Neural cell (in vitro differentiated cells): ENCODE data around the gene CEP72. TPM values are rescaled to one million over a fixed set of nuclear protein-coding genes. Genes with fewer than 3 reads are reported as not detected.
A peak's percentile ranks its signal among the peaks of the same experiment; 100 is the strongest.

Experiments used
- H2AFZ ChIP-seq: fragments of 200-600, 300-800 bp; sonication (generic), shearing (Covaris generic); 2 replicates; pipeline ENCODE4 v1.6.0; 2014; ENCODE audit warnings: low read depth, mild to moderate bottlenecking, antibody characterized with exemption, low read length, moderate library complexity
- H3F3A ChIP-seq: fragments of 200-600 bp; shearing (Covaris generic); 2 replicates; pipeline ENCODE4 v1.6.1; 2016; ENCODE audit warnings: mild to moderate bottlenecking, moderate library complexity, mixed read lengths, antibody characterized with exemption, low read length; ENCODE audit not compliant: insufficient read depth, poor library complexity, severe bottlenecking
- H3K27ac ChIP-seq: fragments of 200-600, 300-800 bp; sonication (generic), shearing (Covaris generic); 2 replicates; pipeline ENCODE4 v1.5.1; 2014; ENCODE audit warnings: mild to moderate bottlenecking, low read length, moderate library complexity
- H3K27me3 ChIP-seq: fragments of 300-800, 200-600 bp; sonication (generic), shearing (Covaris generic); 2 replicates; pipeline ENCODE4 v1.6.0; 2014; ENCODE audit warnings: mild to moderate bottlenecking, low read depth, low read length, moderate library complexity; ENCODE audit not compliant: insufficient read depth
- H3K36me3 ChIP-seq: fragments of 300-800, 200-600 bp; sonication (generic), shearing (Covaris generic); 2 replicates; pipeline ENCODE4 v1.5.1; 2014; ENCODE audit warnings: mild to moderate bottlenecking, antibody characterized with exemption, low read length, moderate library complexity; ENCODE audit not compliant: insufficient read depth
- H3K4me2 ChIP-seq: fragments of 300-800, 200-600 bp; sonication (generic), shearing (Covaris generic); 2 replicates; pipeline ENCODE4 v1.6.0; 2014; ENCODE audit warnings: mild to moderate bottlenecking, low read length
- H3K4me3 ChIP-seq: fragments of 300-800, 200-600 bp; sonication (generic), shearing (Covaris generic); 2 replicates; pipeline ENCODE4 v1.5.1; 2014; ENCODE audit warnings: mild to moderate bottlenecking, low read length, moderate library complexity
- H3K79me2 ChIP-seq: fragments of 200-600 bp; shearing (Covaris generic); replicated peaks from 2 replicates; pipeline ENCODE4 v1.6.0; 2014; ENCODE audit warnings: mild to moderate bottlenecking, low read length, moderate library complexity; ENCODE audit not compliant: insufficient read depth
- H3K9ac ChIP-seq: fragments of 300-800, 200-600 bp; sonication (generic), shearing (Covaris generic); 2 replicates; pipeline ENCODE4 v1.6.1; 2016; ENCODE audit warnings: mild to moderate bottlenecking, low read length, mixed read lengths
- H3K9me2 ChIP-seq: fragments of 200-600 bp; shearing (Covaris generic); 2 replicates; pipeline ENCODE4 v1.6.1; 2016; ENCODE audit warnings: mild to moderate bottlenecking, low read length, mixed read lengths; ENCODE audit not compliant: insufficient read depth
- H3K9me3 ChIP-seq: fragments of 200-600, 300-800 bp; sonication (generic), shearing (Covaris generic); 2 replicates; pipeline ENCODE4 v1.6.1; 2016; ENCODE audit warnings: mild to moderate bottlenecking, mixed run types, low read length, moderate library complexity, mixed read lengths
- H4K20me1 ChIP-seq: fragments of 200-600 bp; shearing (Covaris generic); 2 replicates; pipeline ENCODE4 v1.6.1; 2016; ENCODE audit warnings: mild to moderate bottlenecking, mixed run types; ENCODE audit not compliant: insufficient read depth
- EP300 ChIP-seq: fragments of 450-650 bp; conservative IDR thresholded peaks from 2 replicates; pipeline ENCODE4 v1.6.1; 2014; ENCODE audit warnings: antibody characterized with exemption, mild to moderate bottlenecking, moderate library complexity; ENCODE audit not compliant: poor library complexity, severe bottlenecking
- EZH2 ChIP-seq: fragments of 200-600, 300-800 bp; shearing (Covaris generic), sonication (generic); IDR thresholded peaks from 2 replicates; pipeline ENCODE4 v1.6.1; 2014; ENCODE audit warnings: antibody characterized with exemption, low read length, borderline replicate concordance, mild to moderate bottlenecking; ENCODE audit not compliant: insufficient read depth, poor library complexity, severe bottlenecking
- MXI1 ChIP-seq: fragments of 450-650 bp; conservative IDR thresholded peaks from 2 replicates; pipeline ENCODE4 v1.6.1; 2014; ENCODE audit warnings: antibody characterized with exemption, mild to moderate bottlenecking; ENCODE audit not compliant: poor library complexity, severe bottlenecking
- POLR2AphosphoS5 ChIP-seq: IDR thresholded peaks from 2 replicates; pipeline ENCODE4 v1.6.1; 2012
- RAD21 ChIP-seq: fragments of 450-650 bp; conservative IDR thresholded peaks from 2 replicates; pipeline ENCODE4 v1.6.1; 2014; ENCODE audit warnings: antibody characterized with exemption, mild to moderate bottlenecking, moderate library complexity
- REST ChIP-seq: IDR thresholded peaks from 2 replicates; pipeline ENCODE4 v1.6.1; 2012; ENCODE audit warnings: borderline replicate concordance
- SMC3 ChIP-seq: fragments of 450-650 bp; conservative IDR thresholded peaks from 2 replicates; pipeline ENCODE4 v1.6.1; 2014; ENCODE audit warnings: antibody characterized with exemption, mild to moderate bottlenecking, moderate library complexity; ENCODE audit not compliant: poor library complexity
- TAF1 ChIP-seq: IDR thresholded peaks from 2 replicates; pipeline ENCODE4 v1.6.1; 2012; ENCODE audit warnings: low read depth
- polyA plus RNA-seq: library from polyadenylated mRNA; depleted of rRNA; stranded (reverse); fragments of >200 nt; gene quantifications from 2 replicates; pipeline ENCODE4 v1.2.3, GENCODE V29; 2014
- TF ChIP-seq, protein P1 (sequence below): fragments of 450-650 bp; IDR thresholded peaks from 2 replicates; pipeline ENCODE4 v1.5.1; 2014; ENCODE audit warnings: antibody characterized with exemption, mild to moderate bottlenecking, moderate library complexity; ENCODE audit not compliant: poor library complexity, severe bottlenecking

Gene CEP72
- polyA plus RNA-seq, 1 donor from 2014 or later: 5.9 TPM

- no peaks in the 10 kb centered on the region for H3K9me3 ChIP-seq
- TF ChIP-seq EP300 (no peak), POLR2AphosphoS5 (no peak), EZH2 (no peak), RAD21 (no peak), MXI1 (no peak), REST (no peak), TAF1 (no peak), SMC3 (no peak)
- TF ChIP-seq, protein P1, sequence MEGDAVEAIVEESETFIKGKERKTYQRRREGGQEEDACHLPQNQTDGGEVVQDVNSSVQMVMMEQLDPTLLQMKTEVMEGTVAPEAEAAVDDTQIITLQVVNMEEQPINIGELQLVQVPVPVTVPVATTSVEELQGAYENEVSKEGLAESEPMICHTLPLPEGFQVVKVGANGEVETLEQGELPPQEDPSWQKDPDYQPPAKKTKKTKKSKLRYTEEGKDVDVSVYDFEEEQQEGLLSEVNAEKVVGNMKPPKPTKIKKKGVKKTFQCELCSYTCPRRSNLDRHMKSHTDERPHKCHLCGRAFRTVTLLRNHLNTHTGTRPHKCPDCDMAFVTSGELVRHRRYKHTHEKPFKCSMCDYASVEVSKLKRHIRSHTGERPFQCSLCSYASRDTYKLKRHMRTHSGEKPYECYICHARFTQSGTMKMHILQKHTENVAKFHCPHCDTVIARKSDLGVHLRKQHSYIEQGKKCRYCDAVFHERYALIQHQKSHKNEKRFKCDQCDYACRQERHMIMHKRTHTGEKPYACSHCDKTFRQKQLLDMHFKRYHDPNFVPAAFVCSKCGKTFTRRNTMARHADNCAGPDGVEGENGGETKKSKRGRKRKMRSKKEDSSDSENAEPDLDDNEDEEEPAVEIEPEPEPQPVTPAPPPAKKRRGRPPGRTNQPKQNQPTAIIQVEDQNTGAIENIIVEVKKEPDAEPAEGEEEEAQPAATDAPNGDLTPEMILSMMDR: no peak
- no peak overlapping the region for H3K4me2 ChIP-seq
- H3K9me2 ChIP-seq: no peaks in the 10 kb centered on the region
- H2AFZ ChIP-seq: no peak overlapping the region
- no peaks in the 10 kb centered on the region for H3F3A ChIP-seq
- no peaks in the 10 kb centered on the region for H4K20me1 ChIP-seq
- H3K27me3 ChIP-seq: no peaks in the 10 kb centered on the region
- no peak overlapping the region for H3K9ac ChIP-seq
- no peaks in the 10 kb centered on the region for H3K36me3 ChIP-seq
- no peaks in the 10 kb centered on the region for H3K79me2 ChIP-seq
- H3K27ac ChIP-seq: no peak overlapping the region
- H3K4me3 ChIP-seq: no peak overlapping the region
These were observed 13.4 kb downstream of the CEP72 start for GRCh38 chr5:625516-625915.

- Histone ChIP-seq H3K4me2 (no peak overlapping the region), H3K79me2 (no peaks in the 10 kb centered on the region), H3F3A (no peaks in the 10 kb centered on the region), H3K9me3 (no peaks in the 10 kb centered on the region), H3K9ac (no peak overlapping the region), H4K20me1 (no peaks in the 10 kb centered on the region), H3K27me3 (no peaks in the 10 kb centered on the region), H3K36me3 (no peaks in the 10 kb centered on the region), H2AFZ (no peak overlapping the region), H3K9me2 (no peaks in the 10 kb centered on the region), H3K27ac (no peak overlapping the region), H3K4me3 (no peak overlapping the region)
- TF ChIP-seq EZH2 (no peak), POLR2AphosphoS5 (no peak), SMC3 (no peak), EP300 (no peak)
- TF ChIP-seq, protein P1: peak; percentile 10
These were observed 14.7 kb downstream of the CEP72 start for GRCh38 chr5:626850-627249.
